DND-41 (cell line): ENCODE measurements around the gene LRRFIP2.

Experiments used
- CTCF ChIP-seq: IDR thresholded peaks from 2 replicates; pipeline ENCODE4 v1.5.1; 2012; ENCODE audit warnings: borderline replicate concordance, low read length, moderate library complexity, mild to moderate bottlenecking; ENCODE audit not compliant: poor library complexity, severe bottlenecking; ENCODE audit errors: extremely low read depth
- EZH2 ChIP-seq: IDR thresholded peaks from 3 replicates; pipeline ENCODE4 v1.6.1; 2012; ENCODE audit warnings: borderline replicate concordance, low read depth, mild to moderate bottlenecking, moderate library complexity, low read length, inconsistent platforms; ENCODE audit not compliant: severe bottlenecking

- TF ChIP-seq CTCF (no peak), EZH2 (no peak)
Observed at GRCh38 chr3:37029516-37030163, 144.7 kb downstream of the LRRFIP2 start.
